GM23338 (cell line): ENCODE results near the gene ZNF763. TPM values are rescaled to one million over a fixed set of nuclear protein-coding genes. Genes with fewer than 3 reads are reported as not detected.

Experiments
- ATAC-seq: fragments of 200-7000 bp; cut with Tn5 transposase; 3 replicates; pipeline ENCODE4 v1.9.1; 2020
- DNase-seq: peaks from one replicate; pipeline ENCODE4 v3.0.0-alpha.2; 2015; ENCODE audit warnings: low spot score
- H2AFZ ChIP-seq: fragments of 200-600 bp; sonication (generic); 2 replicates; pipeline ENCODE4 v1.8.0; 2016; ENCODE audit warnings: antibody characterized with exemption, mild to moderate bottlenecking, moderate library complexity
- H3F3A ChIP-seq: fragments of 200-600 bp; sonication (generic); replicated peaks from 2 replicates; pipeline ENCODE4 v1.8.0; 2017; ENCODE audit warnings: antibody characterized with exemption, mixed run types, low read depth
- H3K27ac ChIP-seq: fragments of 200-600 bp; sonication (generic); 2 replicates; pipeline ENCODE4 v1.6.1; 2016; ENCODE audit warnings: low read depth
- H3K27me3 ChIP-seq: fragments of 200-600 bp; sonication (generic); 2 replicates; pipeline ENCODE4 v1.8.0; 2016; ENCODE audit warnings: mild to moderate bottlenecking, mixed run types, moderate library complexity; ENCODE audit not compliant: insufficient read depth
- H3K36me3 ChIP-seq: fragments of 200-600 bp; sonication (generic); 2 replicates; pipeline ENCODE4 v1.8.0; 2016; ENCODE audit warnings: mild to moderate bottlenecking; ENCODE audit not compliant: insufficient read depth
- H3K4me1 ChIP-seq: fragments of 200-600 bp; sonication (generic); 2 replicates; pipeline ENCODE4 v1.8.0; 2016; ENCODE audit warnings: mild to moderate bottlenecking, moderate library complexity; ENCODE audit not compliant: insufficient read depth
- H3K4me2 ChIP-seq: fragments of 200-600 bp; sonication (generic); 2 replicates; pipeline ENCODE4 v1.7.1; 2017; ENCODE audit warnings: mixed run types
- H3K4me3 ChIP-seq: fragments of 200-600 bp; sonication (generic); 2 replicates; pipeline ENCODE4 v1.6.1; 2016; ENCODE audit warnings: mixed run types
- H3K79me2 ChIP-seq: fragments of 200-600 bp; sonication (generic); replicated peaks from 2 replicates; pipeline ENCODE4 v1.8.0; 2017; ENCODE audit warnings: mild to moderate bottlenecking; ENCODE audit not compliant: insufficient read depth
- H3K9me2 ChIP-seq: fragments of 200-600 bp; sonication (generic); 2 replicates; pipeline ENCODE4 v1.8.0; 2017; ENCODE audit not compliant: insufficient read depth
- H4K20me1 ChIP-seq: fragments of 200-600 bp; sonication (generic); replicated peaks from 2 replicates; pipeline ENCODE4 v1.8.0; 2017; ENCODE audit warnings: mild to moderate bottlenecking; ENCODE audit not compliant: insufficient read depth
- H3K27ac Mint-ChIP-seq: 2 replicates; pipeline ENCODE4 v1.8.0; 2020; ENCODE audit warnings: inconsistent platforms, mild to moderate bottlenecking, moderate library complexity, mixed read lengths
- H3K27me3 Mint-ChIP-seq: 3 replicates; pipeline ENCODE4 v1.8.0; 2022; ENCODE audit warnings: low read depth, mild to moderate bottlenecking, moderate library complexity, mixed read lengths, inconsistent platforms; ENCODE audit not compliant: insufficient read depth, poor library complexity
- H3K36me3 Mint-ChIP-seq: 3 replicates; pipeline ENCODE4 v1.8.0; 2021; ENCODE audit warnings: low read depth, mild to moderate bottlenecking, inconsistent platforms, moderate library complexity, mixed read lengths
- H3K4me1 Mint-ChIP-seq: 3 replicates; pipeline ENCODE4 v1.8.0; 2020; ENCODE audit warnings: mild to moderate bottlenecking, inconsistent platforms, mixed read lengths
- H3K4me3 Mint-ChIP-seq: 3 replicates; pipeline ENCODE4 v1.8.0; 2021; ENCODE audit warnings: moderate library complexity, mild to moderate bottlenecking, inconsistent platforms, mixed read lengths
- H3K9me3 Mint-ChIP-seq: 3 replicates; pipeline ENCODE4 v1.8.0; 2020; ENCODE audit warnings: moderate library complexity, mild to moderate bottlenecking, inconsistent platforms, mixed read lengths
- CREB1 ChIP-seq: fragments of 250-450 bp; sonication (Bioruptor Pico); IDR thresholded peaks from 2 replicates; pipeline ENCODE4 v1.5.0; 2020; ENCODE audit warnings: low read depth, mild to moderate bottlenecking, moderate library complexity
- EZH2 ChIP-seq: fragments of 200-600 bp; sonication (generic); IDR thresholded peaks from one replicate; pipeline ENCODE4 v1.8.0; 2017; ENCODE audit warnings: antibody characterized with exemption, mild to moderate bottlenecking, low read depth; ENCODE audit not compliant: unreplicated experiment
- EZH2phosphoT487 ChIP-seq: fragments of 200-600 bp; sonication (generic); IDR thresholded peaks from one replicate; pipeline ENCODE4 v1.8.1; 2018; ENCODE audit warnings: antibody characterized with exemption; ENCODE audit not compliant: unreplicated experiment
- JUNB ChIP-seq: IDR thresholded peaks from one replicate; pipeline ENCODE4 v1.6.1; 2016; ENCODE audit warnings: antibody characterized with exemption; ENCODE audit not compliant: unreplicated experiment
- NANOG ChIP-seq: IDR thresholded peaks from 2 replicates; pipeline ENCODE4 v1.6.1; 2016; ENCODE audit warnings: antibody characterized with exemption, borderline replicate concordance
- POLR2AphosphoS5 ChIP-seq: IDR thresholded peaks from 2 replicates; pipeline ENCODE4 v1.6.1; 2016; ENCODE audit warnings: antibody characterized with exemption, low read depth
- STAT1 ChIP-seq: IDR thresholded peaks from one replicate; pipeline ENCODE4 v1.6.1; 2016; ENCODE audit warnings: antibody characterized with exemption; ENCODE audit not compliant: unreplicated experiment
- ZNF114 ChIP-seq: fragments of 250-450 bp; sonication (Bioruptor Pico); IDR thresholded peaks from 2 replicates; pipeline ENCODE4 v1.5.0; 2020; ENCODE audit warnings: mild to moderate bottlenecking, moderate library complexity
- ZNF331 ChIP-seq: fragments of 250-450 bp; sonication (Bioruptor Pico); IDR thresholded peaks from 2 replicates; pipeline ENCODE4 v1.5.0; 2020; ENCODE audit warnings: low read depth, mild to moderate bottlenecking, moderate library complexity
- polyA plus RNA-seq: library from polyadenylated mRNA; unstranded; fragments of >200 nt; fragmentation: Nextera tagmentation; extraction: Ambion mirVana; gene quantifications from 2 replicates; pipeline ENCODE4 v1.2.1, GENCODE V29; 2016
- total RNA-seq: library from RNA; depleted of rRNA; stranded (reverse); fragments of >200 nt; shearing (Covaris generic); gene quantifications from 2 replicates; pipeline ENCODE4 v1.2.3, GENCODE V29; 2014
- TF ChIP-seq, protein P1 (sequence below): IDR thresholded peaks from 2 replicates; pipeline ENCODE4 v1.6.1; 2016; ENCODE audit warnings: antibody characterized with exemption
- TF ChIP-seq, protein P2 (sequence below), 2 experiments: fragments of 200-600 bp in 1 of 2; sonication (generic) in 1 of 2; conservative IDR thresholded peaks; 2 replicates each; pipeline versions ENCODE4 v1.5.1 to v1.6.1; 2016 to 2017; ENCODE audit warnings: antibody characterized with exemption in 2 of 2, low read depth in 2 of 2, mild to moderate bottlenecking in 2 of 2, moderate library complexity in 1 of 2
- TF ChIP-seq, protein P3 (sequence below): fragments of 250-450 bp; sonication (Bioruptor Pico); IDR thresholded peaks from 2 replicates; pipeline ENCODE4 v1.5.0; 2020; ENCODE audit warnings: mild to moderate bottlenecking, moderate library complexity
- TF ChIP-seq, protein P4 (sequence below): IDR thresholded peaks from one replicate; pipeline ENCODE4 v1.6.1; 2018; ENCODE audit warnings: antibody characterized with exemption; ENCODE audit not compliant: unreplicated experiment

Gene ZNF763
- total and polyA plus RNA-seq, 2 experiments from 2014 or later, result 0.61 to 0.87 TPM

DNA sequence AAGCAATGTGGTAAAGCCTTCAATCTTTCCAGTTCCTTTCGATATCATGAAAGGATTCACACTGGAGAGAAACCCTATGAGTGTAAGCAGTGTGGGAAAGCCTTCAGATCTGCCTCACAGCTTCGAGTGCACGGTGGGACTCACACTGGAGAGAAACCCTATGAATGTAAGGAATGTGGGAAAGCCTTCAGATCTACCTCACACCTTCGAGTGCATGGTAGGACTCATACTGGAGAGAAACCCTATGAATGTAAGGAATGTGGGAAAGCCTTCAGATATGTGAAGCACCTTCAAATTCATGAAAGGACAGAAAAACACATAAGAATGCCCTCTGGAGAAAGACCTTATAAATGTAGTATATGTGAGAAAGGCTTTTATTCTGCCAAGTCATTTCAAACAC lies 15.6 kb upstream of the ZNF763 start:
- Histone ChIP-seq H4K20me1 (no peaks in the 10 kb centered on the region), H3K79me2 (no peaks in the 10 kb centered on the region; the same call in none of the 2 replicates), H3K27ac (no peak overlapping the region), H3K4me3 (0 out of 2 replicates have a peak overlapping the region, but pooled peaks have one; percentile 21), H2AFZ (no peak overlapping the region), H3K36me3 (peaks cover 66% of the 10 kb centered on the region), H3K9me2 (no peaks in the 10 kb centered on the region), H3K27me3 (0 out of 2 replicates have a peak, but pooled peaks cover 7% of the 10 kb centered on the region), H3K4me1 (no peaks in the 10 kb centered on the region), H3F3A (peaks cover 15% of the 10 kb centered on the region), H3K4me2 (no peak overlapping the region)
- Mint-ChIP-seq H3K27ac (no peak overlapping the region), H3K4me1 (no peaks in the 10 kb centered on the region), H3K36me3 (peaks cover 42% of the 10 kb centered on the region), H3K9me3 (peaks cover 97% of the 10 kb centered on the region), H3K27me3 (peaks cover 3% of the 10 kb centered on the region), H3K4me3 (no peak overlapping the region)
- peak; percentile 33 for DNase-seq
- no peak for TF ChIP-seq ZNF114 (CRISPR knock-in tag)
- TF ChIP-seq STAT1, result no peak
- no peak for TF ChIP-seq CREB1 (CRISPR knock-in tag)
- no peak for TF ChIP-seq NANOG
- TF ChIP-seq, protein P1, sequence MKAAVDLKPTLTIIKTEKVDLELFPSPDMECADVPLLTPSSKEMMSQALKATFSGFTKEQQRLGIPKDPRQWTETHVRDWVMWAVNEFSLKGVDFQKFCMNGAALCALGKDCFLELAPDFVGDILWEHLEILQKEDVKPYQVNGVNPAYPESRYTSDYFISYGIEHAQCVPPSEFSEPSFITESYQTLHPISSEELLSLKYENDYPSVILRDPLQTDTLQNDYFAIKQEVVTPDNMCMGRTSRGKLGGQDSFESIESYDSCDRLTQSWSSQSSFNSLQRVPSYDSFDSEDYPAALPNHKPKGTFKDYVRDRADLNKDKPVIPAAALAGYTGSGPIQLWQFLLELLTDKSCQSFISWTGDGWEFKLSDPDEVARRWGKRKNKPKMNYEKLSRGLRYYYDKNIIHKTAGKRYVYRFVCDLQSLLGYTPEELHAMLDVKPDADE, result no peak
- no peak for TF ChIP-seq ZNF331
- TF ChIP-seq POLR2AphosphoS5, result no peak
- no peak for TF ChIP-seq EZH2
- TF ChIP-seq JUNB, result no peak
- TF ChIP-seq, protein P2, sequence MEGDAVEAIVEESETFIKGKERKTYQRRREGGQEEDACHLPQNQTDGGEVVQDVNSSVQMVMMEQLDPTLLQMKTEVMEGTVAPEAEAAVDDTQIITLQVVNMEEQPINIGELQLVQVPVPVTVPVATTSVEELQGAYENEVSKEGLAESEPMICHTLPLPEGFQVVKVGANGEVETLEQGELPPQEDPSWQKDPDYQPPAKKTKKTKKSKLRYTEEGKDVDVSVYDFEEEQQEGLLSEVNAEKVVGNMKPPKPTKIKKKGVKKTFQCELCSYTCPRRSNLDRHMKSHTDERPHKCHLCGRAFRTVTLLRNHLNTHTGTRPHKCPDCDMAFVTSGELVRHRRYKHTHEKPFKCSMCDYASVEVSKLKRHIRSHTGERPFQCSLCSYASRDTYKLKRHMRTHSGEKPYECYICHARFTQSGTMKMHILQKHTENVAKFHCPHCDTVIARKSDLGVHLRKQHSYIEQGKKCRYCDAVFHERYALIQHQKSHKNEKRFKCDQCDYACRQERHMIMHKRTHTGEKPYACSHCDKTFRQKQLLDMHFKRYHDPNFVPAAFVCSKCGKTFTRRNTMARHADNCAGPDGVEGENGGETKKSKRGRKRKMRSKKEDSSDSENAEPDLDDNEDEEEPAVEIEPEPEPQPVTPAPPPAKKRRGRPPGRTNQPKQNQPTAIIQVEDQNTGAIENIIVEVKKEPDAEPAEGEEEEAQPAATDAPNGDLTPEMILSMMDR (conservative IDR thresholded peaks at IDR 0.05; ENCODE audit: low read depth in 2 of 2), result no peak
- no peak for TF ChIP-seq EZH2phosphoT487
- TF ChIP-seq, protein P3, sequence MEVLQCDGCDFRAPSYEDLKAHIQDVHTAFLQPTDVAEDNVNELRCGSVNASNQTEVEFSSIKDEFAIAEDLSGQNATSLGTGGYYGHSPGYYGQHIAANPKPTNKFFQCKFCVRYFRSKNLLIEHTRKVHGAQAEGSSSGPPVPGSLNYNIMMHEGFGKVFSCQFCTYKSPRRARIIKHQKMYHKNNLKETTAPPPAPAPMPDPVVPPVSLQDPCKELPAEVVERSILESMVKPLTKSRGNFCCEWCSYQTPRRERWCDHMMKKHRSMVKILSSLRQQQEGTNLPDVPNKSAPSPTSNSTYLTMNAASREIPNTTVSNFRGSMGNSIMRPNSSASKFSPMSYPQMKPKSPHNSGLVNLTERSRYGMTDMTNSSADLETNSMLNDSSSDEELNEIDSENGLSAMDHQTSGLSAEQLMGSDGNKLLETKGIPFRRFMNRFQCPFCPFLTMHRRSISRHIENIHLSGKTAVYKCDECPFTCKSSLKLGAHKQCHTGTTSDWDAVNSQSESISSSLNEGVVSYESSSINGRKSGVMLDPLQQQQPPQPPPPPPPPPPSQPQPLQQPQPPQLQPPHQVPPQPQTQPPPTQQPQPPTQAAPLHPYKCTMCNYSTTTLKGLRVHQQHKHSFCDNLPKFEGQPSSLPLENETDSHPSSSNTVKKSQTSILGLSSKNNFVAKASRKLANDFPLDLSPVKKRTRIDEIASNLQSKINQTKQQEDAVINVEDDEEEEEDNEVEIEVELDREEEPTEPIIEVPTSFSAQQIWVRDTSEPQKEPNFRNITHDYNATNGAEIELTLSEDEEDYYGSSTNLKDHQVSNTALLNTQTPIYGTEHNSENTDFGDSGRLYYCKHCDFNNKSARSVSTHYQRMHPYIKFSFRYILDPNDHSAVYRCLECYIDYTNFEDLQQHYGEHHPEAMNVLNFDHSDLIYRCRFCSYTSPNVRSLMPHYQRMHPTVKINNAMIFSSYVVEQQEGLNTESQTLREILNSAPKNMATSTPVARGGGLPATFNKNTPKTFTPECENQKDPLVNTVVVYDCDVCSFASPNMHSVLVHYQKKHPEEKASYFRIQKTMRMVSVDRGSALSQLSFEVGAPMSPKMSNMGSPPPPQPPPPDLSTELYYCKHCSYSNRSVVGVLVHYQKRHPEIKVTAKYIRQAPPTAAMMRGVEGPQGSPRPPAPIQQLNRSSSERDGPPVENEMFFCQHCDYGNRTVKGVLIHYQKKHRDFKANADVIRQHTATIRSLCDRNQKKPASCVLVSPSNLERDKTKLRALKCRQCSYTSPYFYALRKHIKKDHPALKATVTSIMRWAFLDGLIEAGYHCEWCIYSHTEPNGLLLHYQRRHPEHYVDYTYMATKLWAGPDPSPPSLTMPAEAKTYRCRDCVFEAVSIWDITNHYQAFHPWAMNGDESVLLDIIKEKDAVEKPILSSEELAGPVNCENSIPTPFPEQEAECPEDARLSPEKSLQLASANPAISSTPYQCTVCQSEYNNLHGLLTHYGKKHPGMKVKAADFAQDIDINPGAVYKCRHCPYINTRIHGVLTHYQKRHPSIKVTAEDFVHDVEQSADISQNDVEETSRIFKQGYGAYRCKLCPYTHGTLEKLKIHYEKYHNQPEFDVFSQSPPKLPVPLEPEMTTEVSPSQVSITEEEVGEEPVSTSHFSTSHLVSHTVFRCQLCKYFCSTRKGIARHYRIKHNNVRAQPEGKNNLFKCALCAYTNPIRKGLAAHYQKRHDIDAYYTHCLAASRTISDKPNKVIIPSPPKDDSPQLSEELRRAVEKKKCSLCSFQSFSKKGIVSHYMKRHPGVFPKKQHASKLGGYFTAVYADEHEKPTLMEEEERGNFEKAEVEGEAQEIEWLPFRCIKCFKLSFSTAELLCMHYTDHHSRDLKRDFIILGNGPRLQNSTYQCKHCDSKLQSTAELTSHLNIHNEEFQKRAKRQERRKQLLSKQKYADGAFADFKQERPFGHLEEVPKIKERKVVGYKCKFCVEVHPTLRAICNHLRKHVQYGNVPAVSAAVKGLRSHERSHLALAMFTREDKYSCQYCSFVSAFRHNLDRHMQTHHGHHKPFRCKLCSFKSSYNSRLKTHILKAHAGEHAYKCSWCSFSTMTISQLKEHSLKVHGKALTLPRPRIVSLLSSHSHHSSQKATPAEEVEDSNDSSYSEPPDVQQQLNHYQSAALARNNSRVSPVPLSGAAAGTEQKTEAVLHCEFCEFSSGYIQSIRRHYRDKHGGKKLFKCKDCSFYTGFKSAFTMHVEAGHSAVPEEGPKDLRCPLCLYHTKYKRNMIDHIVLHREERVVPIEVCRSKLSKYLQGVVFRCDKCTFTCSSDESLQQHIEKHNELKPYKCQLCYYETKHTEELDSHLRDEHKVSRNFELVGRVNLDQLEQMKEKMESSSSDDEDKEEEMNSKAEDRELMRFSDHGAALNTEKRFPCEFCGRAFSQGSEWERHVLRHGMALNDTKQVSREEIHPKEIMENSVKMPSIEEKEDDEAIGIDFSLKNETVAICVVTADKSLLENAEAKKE (CRISPR knock-in tag), result no peak
- TF ChIP-seq, protein P4, sequence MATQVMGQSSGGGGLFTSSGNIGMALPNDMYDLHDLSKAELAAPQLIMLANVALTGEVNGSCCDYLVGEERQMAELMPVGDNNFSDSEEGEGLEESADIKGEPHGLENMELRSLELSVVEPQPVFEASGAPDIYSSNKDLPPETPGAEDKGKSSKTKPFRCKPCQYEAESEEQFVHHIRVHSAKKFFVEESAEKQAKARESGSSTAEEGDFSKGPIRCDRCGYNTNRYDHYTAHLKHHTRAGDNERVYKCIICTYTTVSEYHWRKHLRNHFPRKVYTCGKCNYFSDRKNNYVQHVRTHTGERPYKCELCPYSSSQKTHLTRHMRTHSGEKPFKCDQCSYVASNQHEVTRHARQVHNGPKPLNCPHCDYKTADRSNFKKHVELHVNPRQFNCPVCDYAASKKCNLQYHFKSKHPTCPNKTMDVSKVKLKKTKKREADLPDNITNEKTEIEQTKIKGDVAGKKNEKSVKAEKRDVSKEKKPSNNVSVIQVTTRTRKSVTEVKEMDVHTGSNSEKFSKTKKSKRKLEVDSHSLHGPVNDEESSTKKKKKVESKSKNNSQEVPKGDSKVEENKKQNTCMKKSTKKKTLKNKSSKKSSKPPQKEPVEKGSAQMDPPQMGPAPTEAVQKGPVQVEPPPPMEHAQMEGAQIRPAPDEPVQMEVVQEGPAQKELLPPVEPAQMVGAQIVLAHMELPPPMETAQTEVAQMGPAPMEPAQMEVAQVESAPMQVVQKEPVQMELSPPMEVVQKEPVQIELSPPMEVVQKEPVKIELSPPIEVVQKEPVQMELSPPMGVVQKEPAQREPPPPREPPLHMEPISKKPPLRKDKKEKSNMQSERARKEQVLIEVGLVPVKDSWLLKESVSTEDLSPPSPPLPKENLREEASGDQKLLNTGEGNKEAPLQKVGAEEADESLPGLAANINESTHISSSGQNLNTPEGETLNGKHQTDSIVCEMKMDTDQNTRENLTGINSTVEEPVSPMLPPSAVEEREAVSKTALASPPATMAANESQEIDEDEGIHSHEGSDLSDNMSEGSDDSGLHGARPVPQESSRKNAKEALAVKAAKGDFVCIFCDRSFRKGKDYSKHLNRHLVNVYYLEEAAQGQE, result no peak
- no peak for ATAC-seq
